ENCODE measurements around the gene FGF21.
A peak's percentile ranks its signal among the peaks of the same experiment; 100 is the strongest.

FGF21 gene

GRCh38 chr19:48798937-48799336 lies 43.6 kb downstream of the FGF21 start:
- Histone ChIP-seq H3K9me3 (ENCODE audit: insufficient read depth, low read length, severe bottlenecking) (no peaks in the 10 kb centered on the region), H3K9ac (ENCODE audit: low read depth, low read length) (0 out of 2 replicates have a peak overlapping the region, but pooled peaks have one; percentile 14), H3K4me2 (ENCODE audit: insufficient read depth, low read length) (no peak overlapping the region), H4K20me1 (ENCODE audit: insufficient read depth, low read length) (no peaks in the 10 kb centered on the region), H3K4me1 (ENCODE audit: insufficient read depth, low read length) (peaks cover 24% of the 10 kb centered on the region), H3K79me2 (ENCODE audit: insufficient read depth, low read length) (no peaks in the 10 kb centered on the region), H3K27me3 (ENCODE audit: insufficient read depth, low read length, poor library complexity) (no peaks in the 10 kb centered on the region), H3K27ac (ENCODE audit: low read length) (peak overlapping the region; percentile 3; the same call in 1 of the 2 replicates), H2AFZ (ENCODE audit: low read depth, low read length) (no peak overlapping the region), H3K36me3 (ENCODE audit: insufficient read depth, low read length) (0 out of 2 replicates have a peak, but pooled peaks cover 12% of the 10 kb centered on the region), H3K4me3 (ENCODE audit: low read depth in 1 of 2, low read length in 2 of 2) (no peak overlapping the region)
- DNase-seq: peak; percentile 53
- TF ChIP-seq EZH2 (IDR thresholded peaks at IDR 0.05; ENCODE audit: borderline replicate concordance, low read depth, low read length, severe bottlenecking) (no peak), CTCF (IDR thresholded peaks at IDR 0.05; ENCODE audit: borderline replicate concordance, extremely low read depth, low read length, poor library complexity, severe bottlenecking) (no peak)
- no peak for ATAC-seq (ENCODE audit: insufficient read depth, low read depth)

- Histone ChIP-seq H3K27ac (ENCODE audit: low read length) (peak overlapping the region; percentile 3; the same call in 1 of the 2 replicates), H3K9ac (ENCODE audit: low read depth, low read length) (0 out of 2 replicates have a peak overlapping the region, but pooled peaks have one; percentile 14), H3K27me3 (ENCODE audit: insufficient read depth, low read length, poor library complexity) (no peaks in the 10 kb centered on the region), H3K9me3 (ENCODE audit: insufficient read depth, low read length, severe bottlenecking) (no peaks in the 10 kb centered on the region), H3K4me1 (ENCODE audit: insufficient read depth, low read length) (peaks cover 20% of the 10 kb centered on the region), H3K79me2 (ENCODE audit: insufficient read depth, low read length) (no peaks in the 10 kb centered on the region), H4K20me1 (ENCODE audit: insufficient read depth, low read length) (no peaks in the 10 kb centered on the region), H3K4me2 (ENCODE audit: insufficient read depth, low read length) (no peak overlapping the region), H3K36me3 (ENCODE audit: insufficient read depth, low read length) (0 out of 2 replicates have a peak, but pooled peaks cover 14% of the 10 kb centered on the region), H3K4me3 (ENCODE audit: low read depth in 1 of 2, low read length in 2 of 2) (no peak overlapping the region), H2AFZ (ENCODE audit: low read depth, low read length) (no peak overlapping the region)
- ATAC-seq (ENCODE audit: insufficient read depth, low read depth) (no peak), DNase-seq (no peak)
- TF ChIP-seq EZH2 (IDR thresholded peaks at IDR 0.05; ENCODE audit: borderline replicate concordance, low read depth, low read length, severe bottlenecking) (no peak), CTCF (IDR thresholded peaks at IDR 0.05; ENCODE audit: borderline replicate concordance, extremely low read depth, low read length, poor library complexity, severe bottlenecking) (no peak)
These were observed 44.3 kb downstream of the FGF21 start for GRCh38 chr19:48799358-48800300.

GRCh38 chr19:48802623-48803022 lies 47.3 kb downstream of the FGF21 start:
- Histone ChIP-seq H3K27me3 (ENCODE audit: insufficient read depth, low read length, poor library complexity) (no peaks in the 10 kb centered on the region), H3K4me3 (ENCODE audit: low read depth in 1 of 2, low read length in 2 of 2) (no peak overlapping the region), H3K36me3 (ENCODE audit: insufficient read depth, low read length) (peaks cover 19% of the 10 kb centered on the region; the same call in 1 of the 2 replicates), H4K20me1 (ENCODE audit: insufficient read depth, low read length) (peaks cover 7% of the 10 kb centered on the region), H3K79me2 (ENCODE audit: insufficient read depth, low read length) (peaks cover 5% of the 10 kb centered on the region; the same call in 1 of the 2 replicates), H3K9me3 (ENCODE audit: insufficient read depth, low read length, severe bottlenecking) (no peaks in the 10 kb centered on the region), H3K4me2 (ENCODE audit: insufficient read depth, low read length) (no peak overlapping the region), H3K9ac (ENCODE audit: low read depth, low read length) (no peak overlapping the region), H2AFZ (ENCODE audit: low read depth, low read length) (no peak overlapping the region), H3K27ac (ENCODE audit: low read length) (no peak overlapping the region), H3K4me1 (ENCODE audit: insufficient read depth, low read length) (peaks cover 15% of the 10 kb centered on the region)
- no peak for TF ChIP-seq CTCF (IDR thresholded peaks at IDR 0.05; ENCODE audit: borderline replicate concordance, extremely low read depth, low read length, poor library complexity, severe bottlenecking)
- DNase-seq: no peak
- ATAC-seq (ENCODE audit: insufficient read depth, low read depth): no peak
